Mammary epithelial cell (primary cell): ENCODE data around the gene RPP40.

Source experiments
- CTCF ChIP-seq, 2 donors: IDR thresholded peaks in 1 of 2; conservative IDR thresholded peaks in 1 of 2; 2 replicates each; pipeline ENCODE4 v1.5.1; 2011 to 2012; ENCODE audit warnings: inconsistent platforms in 2 of 2, low read length in 2 of 2, mild to moderate bottlenecking in 2 of 2, control low read depth in 1 of 2, low read depth in 1 of 2; ENCODE audit not compliant: insufficient read depth in 1 of 2; ENCODE audit errors: extremely low read depth in 1 of 2
- EZH2 ChIP-seq: IDR thresholded peaks from 2 replicates; pipeline ENCODE4 v1.6.1; 2012; ENCODE audit warnings: low read length, inconsistent platforms, borderline replicate concordance

- TF ChIP-seq CTCF (conservative IDR thresholded peaks at IDR 0.05 in 1 of 2, IDR thresholded peaks at IDR 0.05 in 1 of 2; ENCODE audit: extremely low read depth in 1 of 2, insufficient read depth in 1 of 2, low read depth in 1 of 2, low read length in 2 of 2) (no peak), EZH2 (no peak)
These were observed 9.1 kb downstream of the RPP40 start for GRCh38 chr6:4994741-4995140.
